ENCODE measurements around the gene VASP. TPM values are rescaled to one million over a fixed set of nuclear protein-coding genes. Genes with fewer than 3 reads are reported as not detected.

Gene VASP
- total and polyA plus RNA-seq, 2 of the 13 experiments (the other 11 are each of a cell fraction or from before 2014, with no cell fraction given) = 41.8 to 67.1 TPM

GRCh38 chr19:45506989-45507871 lies at the start of gene VASP (continued):
- TF ChIP-seq TFDP1 (CRISPR knock-in tag; IDR thresholded peaks at IDR 0.05; ENCODE audit: borderline replicate concordance) (0 out of 2 replicates have a peak, but pooled peaks have one; percentile 30), RNF2 (conservative IDR thresholded peaks at IDR 0.05; ENCODE audit: low read depth) (no peak), SP1 (IDR thresholded peaks at IDR 0.05) (no peak), SP1 (CRISPR knock-in tag; IDR thresholded peaks at IDR 0.05) (no peak; the same call in 1 of the 2 replicates), ZBTB20 (CRISPR knock-in tag; IDR thresholded peaks at IDR 0.05; ENCODE audit: borderline replicate concordance, low read depth) (peak; percentile 20; the same call in 1 of the 2 replicates), SKI (IDR thresholded peaks at IDR 0.05; ENCODE audit: partially characterized antibody) (peak; percentile 21), FOXK2 (IDR thresholded peaks at IDR 0.05) (no peak), ZNF724P (CRISPR knock-in tag; IDR thresholded peaks at IDR 0.05; ENCODE audit: borderline replicate concordance) (no peak), ZBTB34 (CRISPR knock-in tag; IDR thresholded peaks at IDR 0.05) (no peak), ZNF441 (CRISPR knock-in tag; IDR thresholded peaks at IDR 0.05; ENCODE audit: borderline replicate concordance) (0 out of 2 replicates have a peak, but pooled peaks have one; percentile 49), ZNF530 (CRISPR knock-in tag; IDR thresholded peaks at IDR 0.05; ENCODE audit: low read depth) (no peak), ZNF615 (CRISPR knock-in tag; IDR thresholded peaks at IDR 0.05; ENCODE audit: borderline replicate concordance) (no peak), ZNF792 (CRISPR knock-in tag; IDR thresholded peaks at IDR 0.05) (peak; percentile 52; the same call in 1 of the 2 replicates), PCBP1 (IDR thresholded peaks at IDR 0.05; ENCODE audit: borderline replicate concordance, low read depth, low read length) (peak; percentile 66; the same call in 1 of the 2 replicates), ZMYM3 (CRISPR knock-in tag; IDR thresholded peaks at IDR 0.05) (no peak), GATAD1 (CRISPR knock-in tag; IDR thresholded peaks at IDR 0.05) (peak; percentile 78), NKX3-1 (CRISPR knock-in tag; IDR thresholded peaks at IDR 0.05) (0 out of 2 replicates have a peak, but pooled peaks have one; percentile 43), DR1 (CRISPR knock-in tag; IDR thresholded peaks at IDR 0.05) (no peak), ATF6 (CRISPR knock-in tag; conservative IDR thresholded peaks at IDR 0.05) (0 out of 2 replicates have a peak, but pooled peaks have one; percentile 21), ZNF552 (CRISPR knock-in tag; IDR thresholded peaks at IDR 0.05; ENCODE audit: borderline replicate concordance) (no peak)
- TF ChIP-seq, protein P1, sequence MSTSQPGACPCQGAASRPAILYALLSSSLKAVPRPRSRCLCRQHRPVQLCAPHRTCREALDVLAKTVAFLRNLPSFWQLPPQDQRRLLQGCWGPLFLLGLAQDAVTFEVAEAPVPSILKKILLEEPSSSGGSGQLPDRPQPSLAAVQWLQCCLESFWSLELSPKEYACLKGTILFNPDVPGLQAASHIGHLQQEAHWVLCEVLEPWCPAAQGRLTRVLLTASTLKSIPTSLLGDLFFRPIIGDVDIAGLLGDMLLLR (CRISPR knock-in tag; IDR thresholded peaks at IDR 0.05) = peak; percentile 43; the same call in 1 of the 2 replicates
- TF ChIP-seq, protein P2, sequence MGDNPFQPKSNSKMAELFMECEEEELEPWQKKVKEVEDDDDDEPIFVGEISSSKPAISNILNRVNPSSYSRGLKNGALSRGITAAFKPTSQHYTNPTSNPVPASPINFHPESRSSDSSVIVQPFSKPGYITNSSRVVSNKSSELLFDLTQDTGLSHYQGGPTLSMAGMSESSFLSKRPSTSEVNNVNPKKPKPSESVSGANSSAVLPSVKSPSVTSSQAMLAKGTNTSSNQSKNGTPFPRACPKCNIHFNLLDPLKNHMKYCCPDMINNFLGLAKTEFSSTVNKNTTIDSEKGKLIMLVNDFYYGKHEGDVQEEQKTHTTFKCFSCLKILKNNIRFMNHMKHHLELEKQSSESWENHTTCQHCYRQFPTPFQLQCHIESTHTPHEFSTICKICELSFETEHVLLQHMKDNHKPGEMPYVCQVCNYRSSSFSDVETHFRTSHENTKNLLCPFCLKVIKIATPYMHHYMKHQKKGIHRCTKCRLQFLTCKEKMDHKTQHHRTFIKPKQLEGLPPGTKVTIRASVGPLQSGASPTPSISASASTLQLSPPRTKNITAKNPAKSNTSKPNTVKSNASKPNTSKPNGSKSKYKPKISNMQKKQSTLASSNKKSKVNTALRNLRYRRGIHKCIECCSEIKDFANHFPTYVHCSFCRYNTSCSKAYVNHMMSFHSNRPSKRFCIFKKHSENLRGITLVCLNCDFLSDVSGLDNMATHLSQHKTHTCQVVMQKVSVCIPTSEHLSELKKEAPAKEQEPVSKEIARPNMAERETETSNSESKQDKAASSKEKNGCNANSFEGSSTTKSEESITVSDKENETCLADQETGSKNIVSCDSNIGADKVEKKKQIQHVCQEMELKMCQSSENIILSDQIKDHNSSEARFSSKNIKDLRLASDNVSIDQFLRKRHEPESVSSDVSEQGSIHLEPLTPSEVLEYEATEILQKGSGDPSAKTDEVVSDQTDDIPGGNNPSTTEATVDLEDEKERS (CRISPR knock-in tag; IDR thresholded peaks at IDR 0.05) = no peak; the same call in 1 of the 2 replicates
